GM12878 (cell line): ENCODE data around the gene CD151. TPM values are rescaled to one million over a fixed set of nuclear protein-coding genes. Genes with fewer than 3 reads are reported as not detected.

Source experiments
- ATAC-seq: fragments of 200-7000 bp; cut with Tn5 transposase; 3 replicates; pipeline ENCODE4 v1.9.1; 2020; ENCODE audit warnings: mild to moderate bottlenecking, moderate library complexity
- BruUV-seq: library from RNA; stranded (reverse); fragments of 400-500 nt; replicated peaks from 2 replicates; lab custom pipeline; 2021; lab: Mats Ljungman, UMichigan
- CTCF ChIA-PET: fragments of 300-600 bp; sonication (Branson Sonifier 250); formaldehyde crosslinking; extraction: SDS; loops from one replicate; lab custom pipeline; 2021; ENCODE audit warnings: inconsistent platforms; lab: Yijun Ruan, JAX
- POLR2A ChIA-PET: fragments of 350-600 bp; formaldehyde crosslinking; extraction: SDS; loops from one replicate; lab custom pipeline; 2021; ENCODE audit warnings: inconsistent platforms; lab: Charles Lee
- RAD21 ChIA-PET: fragments of 300-600 bp; sonication (Branson Sonifier 250); formaldehyde crosslinking; loops from one replicate; lab custom pipeline; 2023; ENCODE audit warnings: antibody characterized with exemption; ENCODE audit not compliant: unreplicated experiment; lab: Charles Lee
- SMC1A ChIA-PET: fragments of 300-600 bp; sonication (Branson Sonifier 250); formaldehyde crosslinking; loops from one replicate; lab custom pipeline; 2023; ENCODE audit not compliant: unreplicated experiment, uncharacterized antibody; lab: Charles Lee
- DNase-seq: peaks from one replicate; pipeline ENCODE4 v3.0.0-alpha.2; 2011; ENCODE audit warnings: low read depth, low spot score
- FAIRE-seq: peaks from 3 replicates; lab custom pipeline; 2011; peaks lifted over from hg19 to GRCh38; lab: Jason Lieb, UNC
- H2AFZ ChIP-seq: 2 replicates; pipeline ENCODE4 v1.6.0; 2011; ENCODE audit warnings: low read depth, low read length, control low read depth; ENCODE audit not compliant: control insufficient read depth
- H3K27ac ChIP-seq: 2 replicates; pipeline ENCODE4 v1.5.1; 2011; ENCODE audit warnings: control low read depth; ENCODE audit not compliant: control insufficient read depth, insufficient read depth
- H3K27me3 ChIP-seq, 2 experiments: replicated peaks in 1 of 2; 2 replicates each; pipeline versions ENCODE4 v1.6.0 to v1.6.1; 2011; ENCODE audit warnings: low read length in 1 of 2; ENCODE audit not compliant: control insufficient read depth in 2 of 2, insufficient read depth in 2 of 2
- H3K36me3 ChIP-seq, 2 experiments: 2 replicates each; pipeline ENCODE4 v1.5.1; 2011; ENCODE audit warnings: low read length in 1 of 2; ENCODE audit not compliant: control insufficient read depth in 2 of 2, insufficient read depth in 2 of 2
- H3K4me1 ChIP-seq: 2 replicates; pipeline ENCODE4 v1.6.1; 2011; ENCODE audit warnings: mild to moderate bottlenecking, low read length, moderate library complexity, mixed read lengths; ENCODE audit not compliant: control insufficient read depth, insufficient read depth
- H3K4me2 ChIP-seq: 2 replicates; pipeline ENCODE4 v1.6.0; 2011; ENCODE audit warnings: control low read depth; ENCODE audit not compliant: control insufficient read depth, insufficient read depth
- H3K4me3 ChIP-seq: fragments of 200-600 bp; sonication (generic); 2 replicates; pipeline ENCODE4 v1.5.1; 2016
- H3K79me2 ChIP-seq: 2 replicates; pipeline ENCODE4 v1.6.0; 2011; ENCODE audit warnings: low read length; ENCODE audit not compliant: control insufficient read depth, insufficient read depth
- H3K9ac ChIP-seq: 2 replicates; pipeline ENCODE4 v1.8.0; 2011; ENCODE audit warnings: low read length, control low read depth, mixed read lengths; ENCODE audit not compliant: control insufficient read depth, insufficient read depth
- H3K9me3 ChIP-seq: replicated peaks from 3 replicates; pipeline ENCODE4 v1.5.1; 2011; ENCODE audit warnings: mild to moderate bottlenecking, low read length; ENCODE audit not compliant: control insufficient read depth, insufficient read depth
- H4K20me1 ChIP-seq: 2 replicates; pipeline ENCODE4 v1.6.0; 2011; ENCODE audit not compliant: control insufficient read depth, insufficient read depth
- EP300 ChIP-seq, 2 experiments: fragments of 150-350 bp in 1 of 2; IDR thresholded peaks; 2 replicates each; pipeline ENCODE4 v1.6.1; 2011 to 2012; ENCODE audit warnings: low read depth in 2 of 2, low read length in 2 of 2, borderline replicate concordance in 1 of 2, improper control_type of control experiment in 1 of 2, inconsistent platforms in 1 of 2; ENCODE audit not compliant: control insufficient read depth in 1 of 2
- FOS ChIP-seq: IDR thresholded peaks from 3 replicates; pipeline ENCODE4 v1.6.1; 2011; ENCODE audit warnings: borderline replicate concordance; ENCODE audit not compliant: insufficient read length; ENCODE audit errors: extremely low read depth
- HDAC2 ChIP-seq: fragments of 200-600 bp; sonication (generic); IDR thresholded peaks from 2 replicates; pipeline ENCODE4 v1.6.1; 2017
- KDM1A ChIP-seq: fragments of 200-600 bp; sonication (generic); IDR thresholded peaks from 2 replicates; pipeline ENCODE4 v1.6.1; 2016; ENCODE audit warnings: borderline replicate concordance
- PRDM15 ChIP-seq: fragments of 450-650 bp; formaldehyde crosslinking; IDR thresholded peaks from 2 replicates; pipeline ENCODE4 v1.4.0; 2020; ENCODE audit warnings: mild to moderate bottlenecking, moderate library complexity
- TBL1XR1 ChIP-seq: IDR thresholded peaks from 2 replicates; pipeline ENCODE4 v1.6.1; 2012; ENCODE audit warnings: low read depth, low read length, improper control_type of control experiment
- ZNF384 ChIP-seq: IDR thresholded peaks from 2 replicates; pipeline ENCODE4 v1.6.1; 2012; ENCODE audit warnings: low read depth, mild to moderate bottlenecking, low read length, improper control_type of control experiment, borderline replicate concordance
- ZNF687 ChIP-seq: fragments of 450-650 bp; IDR thresholded peaks from 2 replicates; pipeline ENCODE4 v1.6.1; 2017; ENCODE audit warnings: mild to moderate bottlenecking, moderate library complexity
- WGBS: methylation state at CpG from one replicate; pipeline ENCODE4 v1.1.6; 2016; ENCODE audit warnings: low lambda C conversion rate; ENCODE audit not compliant: insufficient replicate concordance, insufficient coverage; ENCODE audit errors: missing lambda C conversion rate; 5-methylcytosine and 5-hydroxymethylcytosine counted together
- in situ Hi-C: fragments of 300-500 bp; cut with MboI; formaldehyde crosslinking; loops from 9 replicates; pipeline ENCODE4 v1.14.3; 2018; ENCODE audit warnings: mixed read lengths
- intact Hi-C: fragments of 100-400 bp; cut with micrococcal nuclease; formaldehyde crosslinking; loops from one replicate; pipeline ENCODE4 v1.14.2; 2022; ENCODE audit not compliant: unreplicated experiment
- polyA plus RNA-seq, 11 experiments: library from polyadenylated mRNA; depleted of rRNA in 4 of 11; unstranded in 6 of 11; stranded (reverse) in 5 of 11; fragments of >200 nt; fragmentation: Nextera tagmentation in 4 of 11; fragmentation: Illumina TruSeq in 1 of 11; extraction: Ambion mirVana in 4 of 11; extraction: Trizol in 1 of 11; gene quantifications; 1 replicate in 1 of 11; 2 replicates in 10 of 11; pipeline versions ENCODE4 v1.2.1 to v1.2.3, GENCODE V29; 2011 to 2016; ENCODE audit warnings: inconsistent platforms in 2 of 11, missing spikeins in 2 of 11, low read depth in 1 of 11
- total RNA-seq, 4 experiments: library from RNA; depleted of rRNA in 3 of 4; stranded (reverse); fragments of >200 nt in 3 of 4; fragmentation: Illumina TruSeq in 1 of 4; extraction: Trizol in 1 of 4; gene quantifications; 2 replicates each; pipeline versions ENCODE4 v1.2.1 to v1.2.3, GENCODE V29; 2013 to 2021
- TF ChIP-seq, protein P1 (sequence below): fragments of 450-650 bp; formaldehyde crosslinking; IDR thresholded peaks from 2 replicates; pipeline ENCODE4 v1.4.0; 2022; ENCODE audit warnings: mild to moderate bottlenecking, moderate library complexity
- TF ChIP-seq, protein P2 (sequence below): IDR thresholded peaks from 2 replicates; pipeline ENCODE4 v1.6.1; 2011; ENCODE audit warnings: borderline replicate concordance, low read depth, mild to moderate bottlenecking, moderate library complexity, mixed read lengths, low read length; ENCODE audit not compliant: insufficient read depth; ENCODE audit errors: extremely low read length

The CD151 gene
- total and polyA plus RNA-seq, 10 of the 15 experiments (the other 5 are each of a cell fraction or from before 2014, with no cell fraction given): 0.52 to 41.7 (median 14.7) TPM

- in situ Hi-C loops (no loop called here), intact Hi-C loops (no loop called here)
- Histone ChIP-seq H3K36me3 (no peaks in the 10 kb centered on the region), H3K27me3 (no peaks in the 10 kb centered on the region), H3K9ac (no peak overlapping the region), H3K27ac (no peak overlapping the region), H3K4me3 (no peak overlapping the region), H3K4me2 (no peak overlapping the region), H3K9me3 (no peaks in the 10 kb centered on the region), H3K79me2 (no peaks in the 10 kb centered on the region), H4K20me1 (no peaks in the 10 kb centered on the region), H3K4me1 (no peaks in the 10 kb centered on the region), H2AFZ (no peak overlapping the region)
- no peak for FAIRE-seq
- ChIA-PET CTCF (no interaction called here), SMC1A (no interaction called here), POLR2A (no interaction called here), RAD21 (no interaction called here)
- DNase-seq: no peak
- 39% methylated on average over 14 of the region's 14 CpGs for WGBS
- ATAC-seq: no peak
- BruUV-seq: no TSS peak
- TF ChIP-seq HDAC2 (no peak), TBL1XR1 (no peak), EP300 (IDR thresholded peaks at IDR 0.05; ENCODE audit: borderline replicate concordance in 1 of 2, control insufficient read depth in 1 of 2, low read depth in 2 of 2, low read length in 2 of 2) (no peak), KDM1A (no peak), ZNF384 (no peak), FOS (no peak), ZNF687 (no peak), PRDM15 (no peak)
- TF ChIP-seq, protein P1, sequence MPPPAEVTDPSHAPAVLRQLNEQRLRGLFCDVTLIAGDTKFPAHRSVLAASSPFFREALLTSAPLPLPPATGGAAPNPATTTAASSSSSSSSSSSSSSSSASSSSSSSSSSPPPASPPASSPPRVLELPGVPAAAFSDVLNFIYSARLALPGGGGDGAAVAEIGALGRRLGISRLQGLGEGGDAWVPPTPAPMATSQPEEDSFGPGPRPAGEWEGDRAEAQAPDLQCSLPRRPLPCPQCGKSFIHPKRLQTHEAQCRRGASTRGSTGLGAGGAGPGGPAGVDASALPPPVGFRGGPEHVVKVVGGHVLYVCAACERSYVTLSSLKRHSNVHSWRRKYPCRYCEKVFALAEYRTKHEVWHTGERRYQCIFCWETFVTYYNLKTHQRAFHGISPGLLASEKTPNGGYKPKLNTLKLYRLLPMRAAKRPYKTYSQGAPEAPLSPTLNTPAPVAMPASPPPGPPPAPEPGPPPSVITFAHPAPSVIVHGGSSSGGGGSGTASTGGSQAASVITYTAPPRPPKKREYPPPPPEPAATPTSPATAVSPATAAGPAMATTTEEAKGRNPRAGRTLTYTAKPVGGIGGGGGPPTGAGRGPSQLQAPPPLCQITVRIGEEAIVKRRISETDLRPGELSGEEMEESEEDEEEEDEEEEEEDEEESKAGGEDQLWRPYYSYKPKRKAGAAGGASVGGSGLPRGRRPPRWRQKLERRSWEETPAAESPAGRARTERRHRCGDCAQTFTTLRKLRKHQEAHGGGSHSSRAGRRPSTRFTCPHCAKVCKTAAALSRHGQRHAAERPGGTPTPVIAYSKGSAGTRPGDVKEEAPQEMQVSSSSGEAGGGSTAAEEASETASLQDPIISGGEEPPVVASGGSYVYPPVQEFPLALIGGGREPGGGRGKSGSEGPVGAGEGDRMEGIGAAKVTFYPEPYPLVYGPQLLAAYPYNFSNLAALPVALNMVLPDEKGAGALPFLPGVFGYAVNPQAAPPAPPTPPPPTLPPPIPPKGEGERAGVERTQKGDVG (CRISPR knock-in tag): no peak
- TF ChIP-seq, protein P2, sequence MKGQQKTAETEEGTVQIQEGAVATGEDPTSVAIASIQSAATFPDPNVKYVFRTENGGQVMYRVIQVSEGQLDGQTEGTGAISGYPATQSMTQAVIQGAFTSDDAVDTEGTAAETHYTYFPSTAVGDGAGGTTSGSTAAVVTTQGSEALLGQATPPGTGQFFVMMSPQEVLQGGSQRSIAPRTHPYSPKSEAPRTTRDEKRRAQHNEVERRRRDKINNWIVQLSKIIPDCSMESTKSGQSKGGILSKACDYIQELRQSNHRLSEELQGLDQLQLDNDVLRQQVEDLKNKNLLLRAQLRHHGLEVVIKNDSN: no peak
Observed at GRCh38 chr11:861105-861479, 28.3 kb downstream of the CD151 start.
